ENCODE measurements around the gene RAC2.
A peak's percentile ranks its signal among the peaks of the same experiment; 100 is the strongest.

The RAC2 gene

DNA sequence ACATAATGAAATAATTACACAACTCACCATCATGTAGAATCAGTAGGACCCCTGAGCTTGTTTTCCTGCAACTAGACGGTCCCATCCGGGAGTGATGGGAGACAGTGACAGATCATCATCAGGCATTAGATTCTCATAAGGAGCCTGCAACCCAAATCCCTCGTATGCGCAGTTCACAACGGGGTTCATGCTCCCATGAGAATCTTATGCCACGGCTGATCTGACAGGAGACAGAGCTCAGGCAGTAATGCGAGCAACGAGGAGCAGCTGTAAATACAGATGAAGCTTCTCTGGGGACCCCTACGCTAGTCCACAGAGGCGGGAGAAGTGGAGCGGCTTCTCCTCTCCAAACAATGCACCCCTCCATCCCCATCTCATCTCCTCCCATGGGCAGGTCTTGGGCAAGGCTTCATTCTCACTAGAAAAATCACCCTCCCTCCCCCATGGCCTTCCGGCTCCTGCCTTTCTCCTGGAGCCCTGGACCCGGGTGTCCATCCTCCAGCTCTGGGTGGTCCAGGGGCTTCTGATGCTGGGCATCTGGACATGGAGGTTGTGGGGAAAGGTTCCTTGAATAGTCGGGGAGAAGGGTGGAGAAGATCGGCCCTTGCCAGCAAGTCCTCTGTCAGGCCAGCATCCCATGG, 16.2 kb upstream of the RAC2 start:
- TF ChIP-seq, protein P1, sequence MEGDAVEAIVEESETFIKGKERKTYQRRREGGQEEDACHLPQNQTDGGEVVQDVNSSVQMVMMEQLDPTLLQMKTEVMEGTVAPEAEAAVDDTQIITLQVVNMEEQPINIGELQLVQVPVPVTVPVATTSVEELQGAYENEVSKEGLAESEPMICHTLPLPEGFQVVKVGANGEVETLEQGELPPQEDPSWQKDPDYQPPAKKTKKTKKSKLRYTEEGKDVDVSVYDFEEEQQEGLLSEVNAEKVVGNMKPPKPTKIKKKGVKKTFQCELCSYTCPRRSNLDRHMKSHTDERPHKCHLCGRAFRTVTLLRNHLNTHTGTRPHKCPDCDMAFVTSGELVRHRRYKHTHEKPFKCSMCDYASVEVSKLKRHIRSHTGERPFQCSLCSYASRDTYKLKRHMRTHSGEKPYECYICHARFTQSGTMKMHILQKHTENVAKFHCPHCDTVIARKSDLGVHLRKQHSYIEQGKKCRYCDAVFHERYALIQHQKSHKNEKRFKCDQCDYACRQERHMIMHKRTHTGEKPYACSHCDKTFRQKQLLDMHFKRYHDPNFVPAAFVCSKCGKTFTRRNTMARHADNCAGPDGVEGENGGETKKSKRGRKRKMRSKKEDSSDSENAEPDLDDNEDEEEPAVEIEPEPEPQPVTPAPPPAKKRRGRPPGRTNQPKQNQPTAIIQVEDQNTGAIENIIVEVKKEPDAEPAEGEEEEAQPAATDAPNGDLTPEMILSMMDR (IDR thresholded peaks at IDR 0.05; ENCODE audit: extremely low read depth, missing control alignments), result no peak
- no peak for DNase-seq (ENCODE audit: low spot score)

DNA sequence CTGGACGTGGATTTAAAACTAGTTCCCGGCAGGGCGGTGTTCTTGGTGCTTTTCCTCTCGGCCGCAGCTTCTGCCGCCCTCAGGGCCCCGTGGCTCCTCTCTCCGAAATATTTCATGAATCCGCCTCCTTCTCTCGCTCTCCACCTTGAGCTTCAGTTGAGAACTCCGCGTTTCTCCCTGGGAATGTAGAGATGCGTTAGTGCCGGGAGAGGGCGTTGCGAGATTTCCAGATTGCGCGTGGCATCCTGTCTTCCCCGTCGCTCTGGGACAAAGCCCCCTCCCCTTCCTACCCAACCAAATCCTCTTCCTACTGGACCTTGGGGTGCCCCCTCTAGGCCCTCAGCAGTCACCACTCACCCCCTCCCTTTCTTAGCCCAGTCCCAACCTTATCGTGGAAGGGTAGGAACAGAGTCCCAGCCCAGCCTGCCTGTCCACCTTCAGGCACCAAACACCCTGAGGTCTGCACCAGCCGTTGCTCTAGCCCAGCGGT, 15.5 kb upstream of the RAC2 start:
- DNase-seq (ENCODE audit: low spot score), result no peak
- TF ChIP-seq, protein P1 (IDR thresholded peaks at IDR 0.05; ENCODE audit: extremely low read depth, missing control alignments), result peak; percentile 31

DNA sequence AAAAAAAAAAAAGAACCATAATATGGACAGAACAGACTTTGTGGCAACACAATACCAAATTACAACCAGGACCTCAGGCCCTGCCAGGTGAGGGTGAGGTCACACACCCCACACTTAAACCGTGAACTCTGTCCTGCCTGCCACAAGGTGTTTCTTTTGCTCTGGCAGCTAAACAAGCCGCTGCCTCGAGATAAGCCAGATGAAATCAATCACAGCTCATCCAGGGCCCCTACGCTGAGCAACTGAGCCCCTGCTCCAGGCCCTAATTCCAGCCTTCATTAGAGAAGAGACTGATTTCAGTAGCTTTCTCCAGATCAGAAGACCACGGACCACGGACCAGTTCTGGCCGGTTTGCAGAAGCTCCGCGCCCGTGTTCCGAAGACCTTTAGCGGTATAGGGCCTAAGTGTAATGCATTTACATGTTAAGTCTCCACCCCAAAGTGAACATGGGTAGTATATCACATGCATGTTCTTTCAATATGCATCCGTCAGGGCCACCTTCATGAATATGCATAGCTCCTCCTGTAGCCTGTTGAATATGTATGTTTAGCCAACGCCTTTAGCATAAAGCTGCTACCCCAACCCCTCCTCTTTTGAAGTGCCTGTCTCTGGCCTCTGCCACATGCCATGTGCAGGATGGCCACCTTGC, 14.8 kb upstream of the RAC2 start:
- no peak for DNase-seq (ENCODE audit: low spot score)
- TF ChIP-seq, protein P1 (IDR thresholded peaks at IDR 0.05; ENCODE audit: extremely low read depth, missing control alignments), result no peak

DNA sequence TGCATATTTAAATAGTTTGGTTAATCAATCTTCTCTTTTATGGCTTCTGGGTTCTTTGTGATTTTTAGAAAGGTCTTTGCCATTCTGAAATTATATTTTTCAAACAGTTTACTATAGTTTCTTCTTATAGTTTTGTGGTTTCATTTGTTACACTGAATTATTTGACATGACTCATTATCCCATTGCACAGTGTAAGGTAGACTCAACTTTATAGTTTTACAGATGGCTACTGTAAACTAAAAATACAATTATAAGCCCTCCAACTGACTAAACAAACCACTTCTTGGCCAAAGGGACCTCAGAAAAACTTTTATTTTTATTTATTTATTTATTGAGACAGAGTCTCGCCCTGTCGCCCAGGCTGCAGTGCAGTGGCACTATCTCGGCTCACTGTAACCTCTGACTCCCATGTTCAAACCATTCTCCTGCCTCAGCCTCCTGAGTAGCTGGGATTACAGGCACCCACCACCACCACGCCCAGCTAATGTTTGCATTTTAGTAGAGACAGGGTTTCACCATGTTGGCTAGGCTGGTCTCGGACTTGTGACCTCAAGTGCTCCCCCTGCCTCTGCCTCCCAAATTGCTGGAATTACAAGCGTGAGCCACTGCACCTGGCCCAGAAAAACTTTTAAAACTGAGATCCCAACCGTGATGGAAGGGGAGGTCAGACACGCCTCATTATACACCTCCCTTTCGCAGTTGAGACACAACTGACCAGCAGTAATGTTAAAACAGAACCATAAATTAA, 14.1 kb upstream of the RAC2 start:
- TF ChIP-seq, protein P1 (IDR thresholded peaks at IDR 0.05; ENCODE audit: extremely low read depth, missing control alignments), result no peak
- no peak for DNase-seq (ENCODE audit: low spot score)

DNA sequence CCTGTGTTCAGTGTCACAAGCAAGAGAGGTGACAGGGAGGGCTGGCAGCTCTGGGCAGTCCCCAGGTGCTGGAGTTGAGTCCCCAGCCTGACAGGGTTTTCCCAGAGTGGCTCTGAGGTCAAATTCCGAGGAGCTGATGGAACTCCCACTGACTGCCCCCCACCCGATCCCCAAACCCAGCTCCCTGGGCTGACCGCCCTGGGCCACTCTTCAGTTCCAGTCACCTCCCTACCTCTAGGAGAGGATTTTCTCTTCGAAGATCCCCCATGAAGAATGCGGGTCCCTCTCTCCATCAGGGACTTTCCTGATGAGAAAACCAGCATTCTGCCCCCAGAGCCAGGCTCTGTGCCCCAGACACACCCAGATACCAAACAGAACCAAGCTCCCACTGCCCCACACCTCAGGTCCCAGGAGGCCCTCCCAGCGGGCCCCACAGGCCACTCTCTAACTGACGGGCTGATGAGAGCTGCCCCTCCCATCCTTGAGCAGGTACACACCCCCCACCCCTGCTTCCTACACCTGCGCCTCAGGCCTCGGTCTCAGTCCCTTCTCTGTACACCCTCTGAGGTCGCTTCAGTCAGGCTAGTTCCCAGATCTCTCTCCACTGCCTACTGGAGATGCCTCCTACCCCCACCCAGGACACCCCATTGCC, 12.1 kb upstream of the RAC2 start:
- TF ChIP-seq, protein P1 (IDR thresholded peaks at IDR 0.05; ENCODE audit: extremely low read depth, missing control alignments), result no peak
- DNase-seq (ENCODE audit: low spot score), result no peak

- TF ChIP-seq, protein P1 (IDR thresholded peaks at IDR 0.05; ENCODE audit: extremely low read depth, missing control alignments), result no peak
These were observed 11.5 kb upstream of the RAC2 start for GRCh38 chr22:37255558-37256006.

More at GRCh38 chr22:37255558-37256006, 11.5 kb upstream of the RAC2 start:
- DNase-seq (ENCODE audit: low spot score), result no peak

Data from GM20000 (cell line).